ENCODE results near the gene KHDC4. TPM values are rescaled to one million over a fixed set of nuclear protein-coding genes. Genes with fewer than 3 reads are reported as not detected.

Gene KHDC4
- total RNA-seq, 1 experiment from 2014 or later = 57.7 TPM

GRCh38 chr1:155899683-155900082, 34.5 kb downstream of the KHDC4 start:
- Histone ChIP-seq H4K8ac (replicated peaks; ENCODE audit: insufficient read length, low read depth, low read length) (no peak overlapping the region), H2BK12ac (ENCODE audit: insufficient read length, low read depth, low read length) (no peak overlapping the region), H3K4me1 (ENCODE audit: insufficient read depth, low read length) (no peaks in the 10 kb centered on the region), H3K23me2 (ENCODE audit: insufficient read length, low read depth, low read length, poor library complexity, severe bottlenecking) (no peaks in the 10 kb centered on the region), H2AK5ac (ENCODE audit: insufficient read length, low read length) (no peak overlapping the region), H2AFZ (ENCODE audit: low read length) (no peak overlapping the region), H3K79me2 (ENCODE audit: insufficient read depth, low read length) (no peaks in the 10 kb centered on the region), H4K20me1 (ENCODE audit: control insufficient read depth, insufficient read depth, insufficient read length) (no peaks in the 10 kb centered on the region), H3T11ph (ENCODE audit: low read length) (no peak overlapping the region), H3K18ac (ENCODE audit: insufficient read length, low read depth, low read length) (no peak overlapping the region), H3K79me1 (ENCODE audit: insufficient read depth, low read depth, low read length, poor library complexity, severe bottlenecking) (no peaks in the 10 kb centered on the region), H3K27me3 (ENCODE audit: insufficient read depth, low read length) (no peaks in the 10 kb centered on the region), H2BK120ac (ENCODE audit: low read depth, low read length, poor library complexity, severe bottlenecking) (no peak overlapping the region), H2BK20ac (ENCODE audit: low read depth, low read length, poor library complexity, severe bottlenecking) (no peak overlapping the region), H4K5ac (ENCODE audit: insufficient read length, low read depth, low read length) (no peak overlapping the region), H3K4me2 (ENCODE audit: insufficient read depth, insufficient read length, low read length) (no peak overlapping the region), H3K14ac (ENCODE audit: insufficient read depth, low read length) (no peak overlapping the region), H4K91ac (ENCODE audit: insufficient read length, low read depth, low read length) (no peak overlapping the region), H3K4ac (ENCODE audit: low read depth, low read length) (no peak overlapping the region), H3K27ac (ENCODE audit: insufficient read length, low read depth, low read length) (no peak overlapping the region), H3K23ac (ENCODE audit: insufficient read length, low read depth, low read length) (no peak overlapping the region), H2BK15ac (ENCODE audit: low read depth, low read length) (no peak overlapping the region), H3K56ac (ENCODE audit: insufficient read length, low read depth, low read length) (no peak overlapping the region), H3K9me3 (ENCODE audit: control insufficient read depth, low read depth, low read length) (no peaks in the 10 kb centered on the region), H3K9ac (ENCODE audit: extremely low read depth, insufficient read length, low read length) (no peak overlapping the region), H2BK5ac (ENCODE audit: insufficient read length, low read length) (no peak overlapping the region)
- no CpG with 5 or more reads among the region's 2 CpGs for WGBS (ENCODE audit: extremely low coverage, insufficient read length, low lambda C conversion rate)
- no peak for DNase-seq
- no peaks in the 10 kb centered on the region for H3K9me3 Mint-ChIP-seq
- H3K27ac Mint-ChIP-seq = no peak overlapping the region
- H3K4me3 Mint-ChIP-seq = no peak overlapping the region
- H3K4me1 Mint-ChIP-seq = no peaks in the 10 kb centered on the region
- H3K27me3 Mint-ChIP-seq (ENCODE audit: low read depth) = no peaks in the 10 kb centered on the region
- TF ChIP-seq, protein P1, sequence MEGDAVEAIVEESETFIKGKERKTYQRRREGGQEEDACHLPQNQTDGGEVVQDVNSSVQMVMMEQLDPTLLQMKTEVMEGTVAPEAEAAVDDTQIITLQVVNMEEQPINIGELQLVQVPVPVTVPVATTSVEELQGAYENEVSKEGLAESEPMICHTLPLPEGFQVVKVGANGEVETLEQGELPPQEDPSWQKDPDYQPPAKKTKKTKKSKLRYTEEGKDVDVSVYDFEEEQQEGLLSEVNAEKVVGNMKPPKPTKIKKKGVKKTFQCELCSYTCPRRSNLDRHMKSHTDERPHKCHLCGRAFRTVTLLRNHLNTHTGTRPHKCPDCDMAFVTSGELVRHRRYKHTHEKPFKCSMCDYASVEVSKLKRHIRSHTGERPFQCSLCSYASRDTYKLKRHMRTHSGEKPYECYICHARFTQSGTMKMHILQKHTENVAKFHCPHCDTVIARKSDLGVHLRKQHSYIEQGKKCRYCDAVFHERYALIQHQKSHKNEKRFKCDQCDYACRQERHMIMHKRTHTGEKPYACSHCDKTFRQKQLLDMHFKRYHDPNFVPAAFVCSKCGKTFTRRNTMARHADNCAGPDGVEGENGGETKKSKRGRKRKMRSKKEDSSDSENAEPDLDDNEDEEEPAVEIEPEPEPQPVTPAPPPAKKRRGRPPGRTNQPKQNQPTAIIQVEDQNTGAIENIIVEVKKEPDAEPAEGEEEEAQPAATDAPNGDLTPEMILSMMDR (conservative IDR thresholded peaks at IDR 0.05) = no peak
- peaks cover 27 to 60% (median 59%) of the 10 kb centered on the region in 3 experiments; a peak in 6 of 7 replicates for H3K36me3 Mint-ChIP-seq (ENCODE audit: insufficient read depth in 1 of 3, low read depth in 3 of 3)

Data from H9 (cell line).